OCI-LY7 (cell line): Measurements from ENCODE around the gene IRX4. TPM values are rescaled to one million over a fixed set of nuclear protein-coding genes. Genes with fewer than 3 reads are reported as not detected.

Experiments used
- BruUV-seq: library from RNA; stranded (reverse); fragments of 400-500 nt; replicated peaks from 2 replicates; lab custom pipeline; 2021; lab: Mats Ljungman, UMichigan
- CTCF ChIA-PET: fragments of 300-600 bp; sonication (Branson Sonifier 250); formaldehyde crosslinking; loops from one replicate; lab custom pipeline; 2022; ENCODE audit warnings: antibody characterized with exemption; ENCODE audit not compliant: unreplicated experiment; lab: Charles Lee
- POLR2A ChIA-PET: fragments of 300-600 bp; sonication (Branson Sonifier 250); formaldehyde crosslinking; loops from one replicate; lab custom pipeline; 2022; ENCODE audit warnings: antibody characterized with exemption; lab: Charles Lee
- DNase-seq: peaks from one replicate; pipeline ENCODE4 v3.0.0-alpha.2; 2015; ENCODE audit warnings: low spot score
- H2AFZ ChIP-seq: fragments of 200-600 bp; sonication (generic), shearing (Covaris generic); 2 replicates; pipeline ENCODE4 v1.6.1; 2014; ENCODE audit warnings: mild to moderate bottlenecking, antibody characterized with exemption, low read length, moderate library complexity
- H3K27ac ChIP-seq: fragments of 200-600 bp; sonication (generic); 2 replicates; pipeline ENCODE4 v1.5.1; 2014; ENCODE audit warnings: mixed run types, low read depth, mild to moderate bottlenecking, moderate library complexity, low read length, inconsistent platforms; ENCODE audit not compliant: poor library complexity, severe bottlenecking
- H3K36me3 ChIP-seq: fragments of 200-600 bp; sonication (generic); 2 replicates; pipeline ENCODE4 v1.6.1; 2014; ENCODE audit warnings: mild to moderate bottlenecking, antibody characterized with exemption, low read length, moderate library complexity, mixed read lengths; ENCODE audit not compliant: insufficient read depth
- H3K4me1 ChIP-seq: fragments of 200-600 bp; sonication (generic); 2 replicates; pipeline ENCODE4 v1.5.1; 2014; ENCODE audit warnings: mild to moderate bottlenecking, low read length; ENCODE audit not compliant: insufficient read depth, poor library complexity, severe bottlenecking
- H3K4me2 ChIP-seq: fragments of 200-600 bp; sonication (generic); 2 replicates; pipeline ENCODE4 v1.6.1; 2014; ENCODE audit warnings: mild to moderate bottlenecking, low read length
- H3K4me3 ChIP-seq: fragments of 200-600 bp; sonication (generic); 2 replicates; pipeline ENCODE4 v1.5.1; 2014; ENCODE audit warnings: mild to moderate bottlenecking, low read depth, low read length; ENCODE audit not compliant: poor library complexity, severe bottlenecking
- H3K79me2 ChIP-seq: fragments of 200-600 bp; sonication (generic); 2 replicates; pipeline ENCODE4 v1.6.1; 2016; ENCODE audit warnings: low read depth, mild to moderate bottlenecking, low read length, moderate library complexity, mixed read lengths; ENCODE audit not compliant: insufficient read depth
- H3K9me2 ChIP-seq: fragments of 200-600 bp; sonication (generic); 2 replicates; pipeline ENCODE4 v1.6.1; 2016; ENCODE audit warnings: mild to moderate bottlenecking, low read length, mixed read lengths; ENCODE audit not compliant: insufficient read depth
- H3K9me3 ChIP-seq: fragments of 200-600 bp; sonication (generic); 2 replicates; pipeline ENCODE4 v1.6.1; 2014; ENCODE audit warnings: mild to moderate bottlenecking, mixed run types, low read length, mixed read lengths
- H4K20me1 ChIP-seq: fragments of 200-600 bp; sonication (generic); 2 replicates; pipeline ENCODE4 v1.6.1; 2014; ENCODE audit warnings: mild to moderate bottlenecking, antibody characterized with exemption, low read length, moderate library complexity, mixed read lengths; ENCODE audit not compliant: insufficient read depth
- EZH2phosphoT487 ChIP-seq: fragments of 200-600 bp; sonication (generic); IDR thresholded peaks from 2 replicates; pipeline ENCODE4 v1.6.1; 2018; ENCODE audit warnings: low read depth, borderline replicate concordance, mild to moderate bottlenecking, mixed run types, antibody characterized with exemption, low read length, moderate library complexity, mixed read lengths
- intact Hi-C: fragments of 100-400 bp; cut with micrococcal nuclease; formaldehyde crosslinking; loops from one replicate; pipeline ENCODE4 v1.10.0; 2022; ENCODE audit not compliant: unreplicated experiment
- total RNA-seq, 2 experiments: library from RNA; depleted of rRNA in 1 of 2; stranded (reverse); fragments of >200 nt in 1 of 2; shearing (Covaris generic) in 1 of 2; gene quantifications; 2 replicates each; pipeline ENCODE4 v1.2.3, GENCODE V29; 2014 to 2022
- TF ChIP-seq, protein P1 (sequence below): fragments of 200-600 bp; sonication (generic); conservative IDR thresholded peaks from 2 replicates; pipeline ENCODE4 v1.5.1; 2014; ENCODE audit warnings: mild to moderate bottlenecking, antibody characterized with exemption, low read length, moderate library complexity, mixed read lengths

IRX4 gene
- total RNA-seq, 2 experiments from 2014 or later = not detected

DNA sequence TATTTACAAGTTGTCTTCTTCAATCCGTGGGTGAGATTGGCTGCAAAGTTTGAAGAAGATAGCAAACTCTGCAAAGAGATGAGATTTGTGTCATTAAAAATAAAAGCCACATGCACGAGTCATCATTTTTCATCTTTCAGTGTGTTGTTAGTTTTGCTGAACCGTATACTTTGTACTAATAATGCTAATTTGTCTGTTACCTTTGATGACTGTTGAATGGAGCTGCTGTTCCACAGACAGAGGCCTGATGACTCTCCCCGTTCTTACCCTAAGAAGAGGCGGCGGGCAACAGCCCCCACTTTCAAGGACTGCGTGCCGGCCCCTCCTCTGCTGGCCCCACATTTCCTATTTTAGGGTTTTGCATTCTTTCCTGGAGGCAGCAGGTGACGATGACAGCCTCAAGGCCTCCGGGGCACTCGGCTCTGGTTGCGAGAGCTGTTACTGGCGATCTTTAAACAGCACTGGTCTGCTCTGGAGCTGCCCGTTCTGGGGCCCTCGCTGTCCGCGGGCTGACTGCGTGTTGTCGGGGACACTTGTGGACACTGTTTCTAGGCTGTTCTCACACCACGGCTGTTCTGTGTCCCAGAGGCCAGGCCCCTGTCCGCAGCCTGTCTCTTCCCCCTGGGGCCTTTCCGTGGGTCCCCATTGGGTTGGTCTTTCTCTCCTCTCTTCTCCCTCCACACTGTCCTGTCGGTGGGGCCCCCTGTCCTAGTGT is 46.4 kb downstream of the IRX4 start:
- H2AFZ ChIP-seq = no peak overlapping the region
- DNase-seq = no peak
- H3K9me2 ChIP-seq = no peaks in the 10 kb centered on the region
- no peak overlapping the region for H3K4me2 ChIP-seq
- H3K4me3 ChIP-seq = no peak overlapping the region
- no TSS peak for BruUV-seq
- TF ChIP-seq EZH2phosphoT487 = no peak
- TF ChIP-seq, protein P1, sequence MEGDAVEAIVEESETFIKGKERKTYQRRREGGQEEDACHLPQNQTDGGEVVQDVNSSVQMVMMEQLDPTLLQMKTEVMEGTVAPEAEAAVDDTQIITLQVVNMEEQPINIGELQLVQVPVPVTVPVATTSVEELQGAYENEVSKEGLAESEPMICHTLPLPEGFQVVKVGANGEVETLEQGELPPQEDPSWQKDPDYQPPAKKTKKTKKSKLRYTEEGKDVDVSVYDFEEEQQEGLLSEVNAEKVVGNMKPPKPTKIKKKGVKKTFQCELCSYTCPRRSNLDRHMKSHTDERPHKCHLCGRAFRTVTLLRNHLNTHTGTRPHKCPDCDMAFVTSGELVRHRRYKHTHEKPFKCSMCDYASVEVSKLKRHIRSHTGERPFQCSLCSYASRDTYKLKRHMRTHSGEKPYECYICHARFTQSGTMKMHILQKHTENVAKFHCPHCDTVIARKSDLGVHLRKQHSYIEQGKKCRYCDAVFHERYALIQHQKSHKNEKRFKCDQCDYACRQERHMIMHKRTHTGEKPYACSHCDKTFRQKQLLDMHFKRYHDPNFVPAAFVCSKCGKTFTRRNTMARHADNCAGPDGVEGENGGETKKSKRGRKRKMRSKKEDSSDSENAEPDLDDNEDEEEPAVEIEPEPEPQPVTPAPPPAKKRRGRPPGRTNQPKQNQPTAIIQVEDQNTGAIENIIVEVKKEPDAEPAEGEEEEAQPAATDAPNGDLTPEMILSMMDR = no peak
- no peaks in the 10 kb centered on the region for H4K20me1 ChIP-seq
- ChIA-PET CTCF (no interaction called here), POLR2A (no interaction called here)
- no peaks in the 10 kb centered on the region for H3K79me2 ChIP-seq
- no peak overlapping the region for H3K27ac ChIP-seq
- no peaks in the 10 kb centered on the region for H3K36me3 ChIP-seq
- no peaks in the 10 kb centered on the region for H3K4me1 ChIP-seq
- intact Hi-C loops = no loop called here
- H3K9me3 ChIP-seq = no peaks in the 10 kb centered on the region

DNA sequence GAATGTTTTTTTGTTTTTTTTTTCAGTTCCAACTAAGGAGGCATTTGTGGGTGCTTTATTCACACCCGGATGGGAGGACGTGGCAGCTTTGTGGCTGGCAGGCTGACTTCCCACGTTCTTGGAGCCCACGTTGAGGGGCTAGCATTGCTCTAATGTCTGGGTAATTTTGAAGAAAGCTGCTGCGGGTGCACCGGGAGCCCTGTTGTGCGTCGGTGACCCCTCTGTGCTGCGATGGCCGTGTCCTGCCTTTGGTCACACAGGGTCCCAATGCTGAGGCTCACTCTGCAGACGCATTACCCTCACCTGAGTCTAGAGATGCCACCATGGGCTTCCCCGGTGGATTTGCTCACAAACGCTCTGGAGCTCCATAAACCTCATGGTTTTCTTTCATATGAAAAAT is 47.3 kb downstream of the IRX4 start:
- H3K4me1 ChIP-seq = no peaks in the 10 kb centered on the region
- no peak overlapping the region for H2AFZ ChIP-seq
- no TSS peak for BruUV-seq
- H3K4me3 ChIP-seq = no peak overlapping the region
- no peaks in the 10 kb centered on the region for H3K9me3 ChIP-seq
- intact Hi-C loops = no loop called here
- TF ChIP-seq, protein P1 = no peak
- TF ChIP-seq EZH2phosphoT487 = no peak
- H3K4me2 ChIP-seq = no peak overlapping the region
- no peak overlapping the region for H3K27ac ChIP-seq
- H3K9me2 ChIP-seq = no peaks in the 10 kb centered on the region
- DNase-seq = no peak
- no peaks in the 10 kb centered on the region for H3K79me2 ChIP-seq
- H3K36me3 ChIP-seq = no peaks in the 10 kb centered on the region
- POLR2A ChIA-PET = no interaction called here
- CTCF ChIA-PET = no interaction called here
- H4K20me1 ChIP-seq = no peaks in the 10 kb centered on the region

DNA sequence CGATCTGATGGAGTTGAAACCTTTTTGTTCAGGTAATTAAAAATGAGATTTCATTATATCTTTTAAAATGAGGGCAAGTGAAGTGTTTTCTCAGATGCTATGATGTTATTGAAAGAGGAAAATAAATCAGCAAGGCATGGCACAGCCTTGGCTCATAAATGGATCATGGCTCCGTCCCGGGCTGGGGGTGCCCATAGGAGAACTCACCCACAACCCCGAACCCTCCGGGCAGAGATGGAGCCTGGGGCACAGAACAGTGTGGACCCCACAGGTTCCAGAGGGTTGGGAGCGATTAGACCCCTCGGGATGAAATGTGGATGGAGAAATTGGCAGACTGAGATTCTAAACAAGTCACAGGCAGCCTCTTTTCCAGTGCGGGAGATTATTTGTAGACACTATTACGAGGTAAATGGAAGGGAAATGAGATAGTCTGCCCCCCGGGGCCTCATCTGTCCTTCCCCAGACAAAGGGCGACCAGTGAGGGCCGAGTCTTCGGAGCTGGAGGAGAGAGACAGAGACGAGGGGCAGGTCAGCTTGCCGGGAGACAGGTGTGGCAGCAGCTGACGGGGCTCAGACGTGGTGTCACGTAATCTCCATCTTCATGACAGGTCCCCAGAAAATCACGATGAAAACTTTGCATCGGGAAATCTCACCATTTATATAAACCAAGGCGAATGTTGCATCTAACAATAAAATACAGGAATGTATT is 47.9 kb downstream of the IRX4 start:
- POLR2A ChIA-PET = no interaction called here
- Histone ChIP-seq H3K4me2 (no peak overlapping the region), H2AFZ (no peak overlapping the region), H3K9me2 (no peaks in the 10 kb centered on the region), H4K20me1 (no peaks in the 10 kb centered on the region), H3K4me1 (no peaks in the 10 kb centered on the region), H3K9me3 (no peaks in the 10 kb centered on the region), H3K36me3 (peaks cover 5% of the 10 kb centered on the region; the same call in 1 of the 2 replicates), H3K27ac (no peak overlapping the region), H3K4me3 (no peak overlapping the region), H3K79me2 (no peaks in the 10 kb centered on the region)
- CTCF ChIA-PET = no interaction called here
- intact Hi-C loops = no loop called here
- no peak for DNase-seq
- no peak for TF ChIP-seq EZH2phosphoT487
- TF ChIP-seq, protein P1 = no peak
- BruUV-seq = no TSS peak
